HG02981 (cell line): ENCODE data around the gene ASCL2.
"Not testable (repeated sequence)": the region's sequence is repeated elsewhere in the genome, so short reads cannot be mapped to it uniquely, and the experiment has no call there.

Experiments used
- ATAC-seq: cut with Tn5 transposase; IDR thresholded peaks from one replicate; pipeline ENCODE4 v1.9.1; 2021; ENCODE audit warnings: mild to moderate bottlenecking, moderate library complexity; ENCODE audit not compliant: unreplicated experiment

ASCL2 gene

GRCh38 chr11:2237457-2238238 is 32.7 kb downstream of the ASCL2 start:
- no peak for ATAC-seq

- ATAC-seq: not testable (repeated sequence)
Observed at GRCh38 chr11:2236381-2237134, 33.8 kb downstream of the ASCL2 start.

- ATAC-seq: no peak
Observed at GRCh38 chr11:2235588-2236326, 34.6 kb downstream of the ASCL2 start.

GRCh38 chr11:2234963-2235362 is 35.4 kb downstream of the ASCL2 start:
- ATAC-seq: no peak

GRCh38 chr11:2233693-2234455 is 36.5 kb downstream of the ASCL2 start:
- ATAC-seq: no peak

- no peak for ATAC-seq
Observed at GRCh38 chr11:2229713-2230297, 40.6 kb downstream of the ASCL2 start.

- no peak for ATAC-seq
Observed at GRCh38 chr11:2224254-2224653, 46.1 kb downstream of the ASCL2 start.

GRCh38 chr11:2223153-2223794 is 47.1 kb downstream of the ASCL2 start:
- ATAC-seq: no peak

GRCh38 chr11:2222451-2222850 is 47.9 kb downstream of the ASCL2 start:
- ATAC-seq: no peak

- no peak for ATAC-seq
Observed at GRCh38 chr11:2221591-2221990, 48.8 kb downstream of the ASCL2 start.

- ATAC-seq: no peak
Observed at GRCh38 chr11:2221024-2221423, 49.4 kb downstream of the ASCL2 start.

- no peak for ATAC-seq
Observed at GRCh38 chr11:2220173-2220771, 50.1 kb downstream of the ASCL2 start.

GRCh38 chr11:2219318-2220017 is 50.9 kb downstream of the ASCL2 start:
- no peak for ATAC-seq
